ENCODE data around the gene ALG8.

DNA sequence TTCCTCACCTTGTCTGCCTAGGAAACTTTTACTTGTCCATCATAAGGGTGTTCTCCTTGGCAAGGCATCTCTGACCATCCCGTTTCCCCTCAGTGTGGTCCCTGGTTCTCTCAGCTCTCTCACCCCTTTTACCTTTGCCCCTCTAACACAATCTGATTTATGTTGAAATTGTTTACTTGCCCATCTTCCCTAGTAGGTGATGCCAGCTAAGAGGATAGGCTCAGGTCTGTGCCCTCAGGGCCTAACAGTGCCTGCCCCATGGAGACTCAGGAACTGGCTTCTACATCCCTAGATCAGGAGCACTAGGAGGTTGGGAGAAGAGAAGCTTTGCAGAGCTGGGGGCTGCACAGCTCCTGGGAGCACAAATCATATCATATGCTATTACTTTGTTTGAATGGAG lies 21.1 kb upstream of the ALG8 start:
- TF ChIP-seq POLR2AphosphoS5 (IDR thresholded peaks at IDR 0.05; ENCODE audit: borderline replicate concordance, low read depth, low read length) = no peak
- TF ChIP-seq EZH2 (IDR thresholded peaks at IDR 0.05) = no peak
- TF ChIP-seq FOXP2 (optimal IDR thresholded peaks at IDR 0.05; ENCODE audit: control extremely low read depth, extremely low read length, insufficient read depth) = no peak

Measured in SK-N-MC (cell line).